CD4-positive, alpha-beta T cell treated with Interferon alpha-2 for 1 hour (primary cell): Measurements from ENCODE around the gene STING1.
A peak's percentile ranks its signal among the peaks of the same experiment; 100 is the strongest.
"Not testable (repeated sequence)": the region's sequence is repeated elsewhere in the genome, so short reads cannot be mapped to it uniquely, and the experiment has no call there.

ENCODE experiments used
- DNase-seq, 2 donors: peaks; one replicate each; pipeline ENCODE4 v3.0.0-alpha.2; 2020 to 2022

STING1 gene

GRCh38 chr5:139461698-139462097 lies 20.9 kb downstream of the STING1 start:
- no peak for DNase-seq

GRCh38 chr5:139461176-139461575 lies 21.4 kb downstream of the STING1 start:
- no peak for DNase-seq

GRCh38 chr5:139460455-139460854 lies 22.1 kb downstream of the STING1 start:
- DNase-seq: no peak

GRCh38 chr5:139459451-139459934 lies 23.1 kb downstream of the STING1 start:
- no peak for DNase-seq

GRCh38 chr5:139458580-139459407 lies 23.8 kb downstream of the STING1 start:
- DNase-seq: peak; percentile 78 to 85

- DNase-seq: no peak
Measured at GRCh38 chr5:139457653-139458306, 24.8 kb downstream of the STING1 start.

GRCh38 chr5:139457241-139457640 lies 25.3 kb downstream of the STING1 start:
- DNase-seq: no peak

GRCh38 chr5:139456776-139457175 lies 25.8 kb downstream of the STING1 start:
- DNase-seq: no peak

- DNase-seq: no peak
Measured at GRCh38 chr5:139454568-139455290, 27.8 kb downstream of the STING1 start.

- peak; percentile 60 to 66 for DNase-seq
Measured at GRCh38 chr5:139453683-139454567, 28.6 kb downstream of the STING1 start.

GRCh38 chr5:139451878-139452660 lies 30.5 kb downstream of the STING1 start:
- DNase-seq: no peak

- no peak for DNase-seq
Measured at GRCh38 chr5:139451176-139451575, 31.4 kb downstream of the STING1 start.

- DNase-seq: no peak
Measured at GRCh38 chr5:139446956-139447779, 35.4 kb downstream of the STING1 start.

- no peak for DNase-seq
Measured at GRCh38 chr5:139445325-139446170, 37.0 kb downstream of the STING1 start.

- peak in 1 of 2 donors; percentile 58 for DNase-seq
Measured at GRCh38 chr5:139443831-139444453, 38.6 kb downstream of the STING1 start.

GRCh38 chr5:139440416-139440815 lies 42.1 kb downstream of the STING1 start:
- DNase-seq: not testable (repeated sequence)

- peak; percentile 91 to 92 for DNase-seq
Measured at GRCh38 chr5:139439013-139439903, 43.3 kb downstream of the STING1 start, which contains the start of gene DNAJC18. Gene DNAJC18 (minus strand): TSS chr5:139439525. CDS start chr5:139439445, 80 bp downstream.

- no peak for DNase-seq
Measured at GRCh38 chr5:139438707-139439012, 43.9 kb downstream of the STING1 start.
